HCT116 (cell line): ENCODE data around the gene GEMIN7. TPM values are rescaled to one million over a fixed set of nuclear protein-coding genes. Genes with fewer than 3 reads are reported as not detected.

Experiments
- ATAC-seq: fragments of 200-7000 bp; cut with Tn5 transposase; 2 replicates; pipeline ENCODE4 v1.9.1; 2020; ENCODE audit warnings: mild to moderate bottlenecking, moderate library complexity
- BruUV-seq: library from RNA; stranded (reverse); fragments of 400-500 nt; replicated peaks from 2 replicates; lab custom pipeline; 2021; lab: Mats Ljungman, UMichigan
- CTCF ChIA-PET: fragments of 300-600 bp; sonication (Branson Sonifier 250); formaldehyde crosslinking; loops from one replicate; lab custom pipeline; 2021; ENCODE audit warnings: antibody characterized with exemption; lab: Charles Lee
- POLR2A ChIA-PET: fragments of 300-600, 350-600 bp; sonication (Branson Sonifier 250); formaldehyde crosslinking; loops from one replicate; lab custom pipeline; 2021; ENCODE audit warnings: antibody characterized with exemption; lab: Charles Lee
- RAD21 ChIA-PET, 2 experiments: fragments of 300-600 bp; sonication (Branson Sonifier 250); formaldehyde crosslinking; loops; one replicate each; lab custom pipeline; 2023; ENCODE audit warnings: low total read pairs in 2 of 2; ENCODE audit not compliant: uncharacterized antibody in 2 of 2, unreplicated experiment in 2 of 2, low non-redundant PET in 1 of 2; lab: Charles Lee
- DNase-seq: peaks from one replicate; pipeline ENCODE4 v3.0.0-alpha.2; 2010; ENCODE audit warnings: low read depth, low spot score
- H2AFZ ChIP-seq: fragments of 200-600 bp; shearing (Covaris generic), sonication (generic); 2 replicates; pipeline ENCODE4 v1.6.1; 2017; ENCODE audit warnings: low read depth, mixed run types, mixed read lengths, antibody characterized with exemption, low read length; ENCODE audit not compliant: poor library complexity, severe bottlenecking
- H3K27ac ChIP-seq: 2 replicates; pipeline ENCODE4 v1.5.1; 2012; ENCODE audit warnings: low read depth, low read length
- H3K27me3 ChIP-seq: fragments of 200-600 bp; sonication (generic); 2 replicates; pipeline ENCODE4 v1.6.1; 2016; ENCODE audit warnings: mixed run types, low read length, mixed read lengths; ENCODE audit not compliant: insufficient read depth
- H3K36me3 ChIP-seq, 2 experiments: fragments of 200-500 bp in 1 of 2; fragments of 200-600 bp in 1 of 2; sonication (Bioruptor generic) in 1 of 2; sonication (generic) in 1 of 2; 2 replicates each; pipeline versions ENCODE4 v1.5.1 to v1.6.1; 2014 to 2016; ENCODE audit warnings: low read length in 2 of 2, inconsistent platforms in 1 of 2, mixed read lengths in 1 of 2, mixed run types in 1 of 2; ENCODE audit not compliant: insufficient read depth in 2 of 2, control insufficient read depth in 1 of 2
- H3K4me1 ChIP-seq, 2 experiments: fragments of 200-600 bp in 1 of 2; sonication (generic) in 1 of 2; 2 replicates each; pipeline versions ENCODE4 v1.5.1 to v1.6.1; 2012 to 2017; ENCODE audit warnings: low read length in 2 of 2, inconsistent platforms in 1 of 2, mild to moderate bottlenecking in 1 of 2, mixed read lengths in 1 of 2, mixed run types in 1 of 2, moderate library complexity in 1 of 2; ENCODE audit not compliant: insufficient read depth in 2 of 2, control insufficient read depth in 1 of 2
- H3K4me2 ChIP-seq: fragments of 200-600 bp; sonication (generic); 2 replicates; pipeline ENCODE4 v1.6.1; 2017; ENCODE audit warnings: mixed run types, low read length, mixed read lengths
- H3K4me3 ChIP-seq, 2 experiments: fragments of 200-600 bp in 1 of 2; sonication (generic) in 1 of 2; replicated peaks in 1 of 2; 2 replicates each; pipeline ENCODE4 v1.5.1; 2011 to 2016; ENCODE audit warnings: low read length in 2 of 2, control low read depth in 1 of 2, low read depth in 1 of 2, mild to moderate bottlenecking in 1 of 2, mixed read lengths in 1 of 2, mixed run types in 1 of 2
- H3K79me2 ChIP-seq: fragments of 200-600 bp; sonication (generic); 2 replicates; pipeline ENCODE4 v1.6.1; 2017; ENCODE audit warnings: mild to moderate bottlenecking, mixed run types, low read length, moderate library complexity, mixed read lengths; ENCODE audit not compliant: insufficient read depth
- H3K9ac ChIP-seq: fragments of 200-600 bp; sonication (generic); 2 replicates; pipeline ENCODE4 v1.6.1; 2016; ENCODE audit warnings: low read length, mixed read lengths
- H3K9me2 ChIP-seq: fragments of 200-600 bp; sonication (generic), shearing (Covaris generic); 2 replicates; pipeline ENCODE4 v1.6.1; 2017; ENCODE audit warnings: mixed run types, mild to moderate bottlenecking, moderate library complexity; ENCODE audit not compliant: insufficient read depth
- H3K9me3 ChIP-seq, 2 experiments: fragments of 200-500 bp in 1 of 2; fragments of 200-600 bp in 1 of 2; sonication (Bioruptor generic) in 1 of 2; sonication (generic) in 1 of 2; 2 replicates each; pipeline ENCODE4 v1.6.1; 2014 to 2017; ENCODE audit warnings: low read length in 2 of 2, mixed read lengths in 2 of 2, inconsistent platforms in 1 of 2, low read depth in 1 of 2, mild to moderate bottlenecking in 1 of 2, mixed run types in 1 of 2, moderate library complexity in 1 of 2; ENCODE audit not compliant: control insufficient read depth in 1 of 2, insufficient read depth in 1 of 2
- H4K20me1 ChIP-seq: fragments of 200-600 bp; sonication (generic), shearing (Covaris generic); 2 replicates; pipeline ENCODE4 v1.6.1; 2017; ENCODE audit warnings: mixed run types, mild to moderate bottlenecking, moderate library complexity; ENCODE audit not compliant: insufficient read depth
- EZH2phosphoT487 ChIP-seq: fragments of 200-600 bp; IDR thresholded peaks from 2 replicates; pipeline ENCODE4 v1.6.1; 2018; ENCODE audit warnings: antibody characterized with exemption, borderline replicate concordance
- MAX ChIP-seq: IDR thresholded peaks from 2 replicates; pipeline ENCODE4 v1.6.1; 2012
- POLR2AphosphoS5 ChIP-seq: IDR thresholded peaks from 2 replicates; pipeline ENCODE4 v1.6.1; 2011; ENCODE audit warnings: mild to moderate bottlenecking, low read depth, low read length, moderate library complexity
- SIN3A ChIP-seq: IDR thresholded peaks from 2 replicates; pipeline ENCODE4 v1.6.1; 2012; ENCODE audit warnings: low read depth
- SRF ChIP-seq: IDR thresholded peaks from 2 replicates; pipeline ENCODE4 v1.6.1; 2012; ENCODE audit warnings: low read depth
- YY1 ChIP-seq: IDR thresholded peaks from 2 replicates; pipeline ENCODE4 v1.6.1; 2011; ENCODE audit warnings: low read length, low read depth, moderate library complexity, mild to moderate bottlenecking; ENCODE audit not compliant: insufficient replicate concordance; ENCODE audit errors: extremely low read depth
- intact Hi-C: fragments of 100-400 bp; cut with micrococcal nuclease; formaldehyde crosslinking; loops from 2 replicates; pipeline ENCODE4 v1.10.0; 2022
- total RNA-seq: library from RNA; stranded (reverse); gene quantifications from one replicate; pipeline ENCODE4 v1.2.1, GENCODE V29; 2021; ENCODE audit not compliant: unreplicated experiment
- TF ChIP-seq, protein P1 (sequence below): IDR thresholded peaks from 2 replicates; pipeline ENCODE4 v1.6.1; 2011; ENCODE audit warnings: mild to moderate bottlenecking, low read length, moderate library complexity; ENCODE audit not compliant: insufficient replicate concordance; ENCODE audit errors: extremely low read depth

The GEMIN7 gene
- total RNA-seq, 1 experiment from 2014 or later: 35.4 TPM

DNA sequence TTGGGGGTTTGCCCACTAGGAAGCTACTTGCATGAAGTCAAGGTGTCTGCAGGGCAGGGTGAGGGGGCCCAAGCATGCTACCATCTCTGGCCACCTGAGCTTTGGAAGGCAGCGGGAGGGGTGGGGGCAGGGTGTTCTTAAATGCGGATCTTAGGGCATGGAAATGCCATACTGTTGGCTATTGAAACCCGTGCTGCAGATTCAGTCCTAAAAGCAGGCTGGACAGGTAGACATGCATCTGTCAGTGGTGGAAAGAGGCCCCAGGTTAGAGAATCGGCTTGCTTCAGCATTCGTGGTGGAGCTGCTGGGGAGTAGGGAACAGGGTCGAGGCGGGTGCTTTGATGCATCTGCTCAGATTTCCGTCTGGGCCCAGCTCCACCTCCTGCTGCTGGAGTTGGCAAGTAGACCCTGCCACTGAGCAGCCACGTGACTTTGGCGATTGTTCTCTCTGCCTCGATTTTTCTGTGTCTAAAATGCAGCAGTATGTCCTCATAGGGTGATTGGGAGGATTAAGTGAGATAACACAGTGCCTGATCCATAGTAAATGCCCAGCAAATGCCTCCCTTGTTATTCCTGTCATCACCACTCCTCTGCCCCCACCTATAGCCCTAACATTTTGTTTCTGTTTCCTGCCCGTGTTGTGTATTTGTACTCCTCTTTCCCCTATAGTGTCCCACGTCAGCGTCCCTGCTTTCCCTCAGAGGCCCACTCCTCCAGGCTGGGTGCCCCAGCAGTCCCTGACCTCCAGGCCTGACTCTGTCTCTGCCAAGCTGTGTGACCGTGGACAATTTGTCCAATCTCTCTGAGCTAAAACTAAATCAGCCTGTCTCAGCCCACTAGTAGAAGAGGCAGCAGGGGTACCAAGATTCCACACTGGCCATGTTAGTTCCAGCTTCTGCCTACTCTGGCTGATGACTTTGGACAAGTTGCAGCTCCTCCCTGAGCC is 19.7 kb downstream of the GEMIN7 start:
- Histone ChIP-seq H3K4me1 (peaks cover 12 to 36% of the 10 kb centered on the region in 2 experiments; a peak in 3 of 4 replicates), H3K9me2 (no peaks in the 10 kb centered on the region), H3K4me2 (peak overlapping the region; percentile 41), H3K27ac (peak overlapping the region; percentile 35; the same call in 1 of the 2 replicates), H3K36me3 (no peaks in the 10 kb centered on the region), H3K79me2 (peaks cover 98% of the 10 kb centered on the region), H2AFZ (no peak overlapping the region), H4K20me1 (no peaks in the 10 kb centered on the region; the same call in 1 of the 2 replicates), H3K27me3 (no peaks in the 10 kb centered on the region), H3K9me3 (no peaks in the 10 kb centered on the region), H3K9ac (peak overlapping the region; percentile 29; the same call in 1 of the 2 replicates), H3K4me3 (no peak overlapping the region)
- CTCF ChIA-PET: interaction anchor here (1.5 kb wide), 1 partner anchor 39 kb away, joined by 5 read pairs; no protein-coding TSS in a partner anchor
- no TSS peak for BruUV-seq
- RAD21 ChIA-PET: no interaction called here
- intact Hi-C loops: loop anchor here (10.0 kb wide), 2 partner anchors 76 to 676 kb away; partner anchors contain the start of genes BLOC1S3 and TRAPPC6A
- ATAC-seq (no peak), DNase-seq (no peak)
- no peak for TF ChIP-seq EZH2phosphoT487
- TF ChIP-seq, protein P1, sequence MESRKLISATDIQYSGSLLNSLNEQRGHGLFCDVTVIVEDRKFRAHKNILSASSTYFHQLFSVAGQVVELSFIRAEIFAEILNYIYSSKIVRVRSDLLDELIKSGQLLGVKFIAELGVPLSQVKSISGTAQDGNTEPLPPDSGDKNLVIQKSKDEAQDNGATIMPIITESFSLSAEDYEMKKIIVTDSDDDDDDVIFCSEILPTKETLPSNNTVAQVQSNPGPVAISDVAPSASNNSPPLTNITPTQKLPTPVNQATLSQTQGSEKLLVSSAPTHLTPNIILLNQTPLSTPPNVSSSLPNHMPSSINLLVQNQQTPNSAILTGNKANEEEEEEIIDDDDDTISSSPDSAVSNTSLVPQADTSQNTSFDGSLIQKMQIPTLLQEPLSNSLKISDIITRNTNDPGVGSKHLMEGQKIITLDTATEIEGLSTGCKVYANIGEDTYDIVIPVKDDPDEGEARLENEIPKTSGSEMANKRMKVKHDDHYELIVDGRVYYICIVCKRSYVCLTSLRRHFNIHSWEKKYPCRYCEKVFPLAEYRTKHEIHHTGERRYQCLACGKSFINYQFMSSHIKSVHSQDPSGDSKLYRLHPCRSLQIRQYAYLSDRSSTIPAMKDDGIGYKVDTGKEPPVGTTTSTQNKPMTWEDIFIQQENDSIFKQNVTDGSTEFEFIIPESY: no peak
- no peak for TF ChIP-seq MAX
- TF ChIP-seq POLR2AphosphoS5: no peak
- TF ChIP-seq SIN3A: no peak
- TF ChIP-seq YY1: no peak
- TF ChIP-seq SRF: no peak
- POLR2A ChIA-PET: no interaction called here
